NOMO-1 treated with dmso at 0.1 percent for 144 hours (cell line): ENCODE measurements around the gene CDC6.

ENCODE experiments used
- DNase-seq: peaks from one replicate; lab custom pipeline; 2025; ENCODE audit not compliant: unreplicated experiment; lab: John Stamatoyannopoulos, UW

Gene CDC6

DNA sequence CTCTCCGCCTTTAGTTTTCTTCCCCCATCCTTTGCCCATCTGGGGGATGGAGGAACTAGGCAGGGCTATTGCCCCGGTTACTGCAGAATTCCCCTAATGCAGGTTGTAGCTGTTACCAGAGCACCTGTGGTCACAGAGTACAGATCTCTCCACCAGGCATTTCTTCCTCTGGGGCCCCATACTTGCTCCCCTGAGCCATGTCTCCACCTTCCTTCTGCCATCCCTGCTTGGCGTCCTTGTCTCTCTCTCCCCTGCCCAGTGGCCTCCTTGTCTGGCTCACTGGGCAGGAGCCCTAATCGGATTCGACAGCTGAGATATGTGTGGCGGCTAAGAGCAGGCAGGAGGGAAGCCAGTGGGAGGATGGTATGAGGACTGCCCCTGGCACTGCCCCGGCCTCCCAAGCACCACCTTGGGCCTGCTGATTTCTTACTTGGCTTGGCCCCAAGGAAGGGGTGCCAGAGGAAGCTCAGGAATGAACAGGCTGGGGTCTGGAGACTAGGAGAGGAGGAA, 23.3 kb downstream of the CDC6 start:
- no peak for DNase-seq

DNA sequence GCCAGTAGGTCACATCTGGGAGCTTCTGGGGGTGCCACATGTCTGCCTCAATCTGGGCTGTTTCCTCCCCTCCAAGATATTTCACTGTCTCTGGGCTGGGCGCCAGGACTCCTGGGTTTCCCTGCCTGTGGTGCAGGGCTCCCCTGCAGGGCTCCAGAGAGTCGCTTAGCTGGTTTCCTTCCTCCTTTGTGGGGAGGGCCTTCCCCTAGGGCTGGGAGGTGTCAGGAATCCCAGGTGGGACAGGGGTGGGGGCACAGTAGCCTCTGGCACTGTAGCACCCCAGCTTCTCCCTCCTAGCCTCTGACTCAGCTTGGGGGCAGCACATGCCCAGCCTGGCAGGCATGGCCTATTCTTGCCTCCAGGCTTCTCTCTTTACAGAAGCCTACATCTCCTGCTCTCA, 23.9 kb downstream of the CDC6 start:
- DNase-seq, result no peak

DNA sequence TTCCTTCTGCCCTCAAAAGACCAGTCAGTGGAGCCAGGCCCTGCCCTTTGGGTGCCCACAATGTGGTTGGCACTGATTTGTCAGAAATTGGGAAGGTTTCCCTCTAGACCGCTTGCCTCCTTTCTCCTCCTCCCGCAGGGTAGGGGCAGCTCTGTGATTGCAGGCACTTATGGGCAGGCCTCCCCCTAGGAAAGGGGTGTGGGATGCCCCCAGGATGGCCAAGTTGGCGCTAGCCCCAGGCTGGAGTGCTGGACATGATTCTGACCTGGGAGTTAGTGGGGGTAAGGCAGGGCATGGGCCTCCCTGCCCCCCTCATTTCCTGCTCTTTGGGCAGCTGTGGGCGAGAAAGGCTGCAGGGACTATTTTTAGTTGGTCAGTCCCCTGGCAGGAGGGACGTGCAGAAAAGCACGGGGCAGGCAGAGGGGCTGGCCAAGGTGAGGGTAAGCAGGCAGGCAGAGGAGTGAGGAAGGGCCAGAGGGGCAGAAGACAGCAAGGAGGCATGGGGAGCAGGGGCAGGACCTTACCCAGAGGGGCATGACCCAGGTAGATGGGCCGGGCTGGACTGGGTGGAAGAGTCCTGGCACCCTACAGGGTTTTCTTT, 24.6 kb downstream of the CDC6 start:
- no peak for DNase-seq

DNA sequence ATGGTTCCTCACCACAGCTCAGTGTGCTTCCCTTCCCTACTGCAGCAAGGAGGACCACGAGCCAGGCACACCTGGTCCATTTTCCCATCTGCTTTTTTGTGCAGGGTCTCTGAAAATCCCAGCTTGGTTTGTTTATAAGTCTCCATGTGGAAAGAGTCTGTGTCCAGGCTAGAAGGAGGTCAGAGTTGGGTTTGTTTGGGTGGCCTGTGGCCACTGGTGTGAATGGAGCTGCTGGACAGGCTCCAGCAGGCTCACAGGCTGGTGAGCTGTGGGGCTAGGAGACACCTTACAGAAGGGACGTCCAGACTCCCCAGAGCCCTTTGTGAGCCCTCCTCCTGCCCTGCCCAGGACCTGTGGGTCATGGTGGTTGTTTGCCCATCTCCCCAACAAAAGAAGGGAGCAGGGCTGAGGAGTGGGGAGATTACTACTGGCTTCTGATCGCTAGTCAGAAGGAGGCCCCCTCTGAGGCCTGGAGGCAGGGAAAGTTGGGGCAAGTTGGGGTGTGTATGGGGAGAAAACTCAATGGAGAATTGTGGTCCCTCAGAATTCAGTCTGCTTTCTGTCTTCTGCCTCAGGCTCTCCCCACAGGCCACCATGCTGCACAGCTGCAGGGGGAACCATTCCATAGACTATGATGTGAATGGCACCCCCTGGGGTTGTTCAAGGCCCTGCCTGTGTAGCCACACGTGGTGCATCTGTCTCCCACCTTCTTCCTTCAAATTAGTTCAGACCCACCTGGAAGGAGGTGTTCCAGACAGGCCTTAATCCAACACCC, 25.4 kb downstream of the CDC6 start:
- no peak for DNase-seq

DNA sequence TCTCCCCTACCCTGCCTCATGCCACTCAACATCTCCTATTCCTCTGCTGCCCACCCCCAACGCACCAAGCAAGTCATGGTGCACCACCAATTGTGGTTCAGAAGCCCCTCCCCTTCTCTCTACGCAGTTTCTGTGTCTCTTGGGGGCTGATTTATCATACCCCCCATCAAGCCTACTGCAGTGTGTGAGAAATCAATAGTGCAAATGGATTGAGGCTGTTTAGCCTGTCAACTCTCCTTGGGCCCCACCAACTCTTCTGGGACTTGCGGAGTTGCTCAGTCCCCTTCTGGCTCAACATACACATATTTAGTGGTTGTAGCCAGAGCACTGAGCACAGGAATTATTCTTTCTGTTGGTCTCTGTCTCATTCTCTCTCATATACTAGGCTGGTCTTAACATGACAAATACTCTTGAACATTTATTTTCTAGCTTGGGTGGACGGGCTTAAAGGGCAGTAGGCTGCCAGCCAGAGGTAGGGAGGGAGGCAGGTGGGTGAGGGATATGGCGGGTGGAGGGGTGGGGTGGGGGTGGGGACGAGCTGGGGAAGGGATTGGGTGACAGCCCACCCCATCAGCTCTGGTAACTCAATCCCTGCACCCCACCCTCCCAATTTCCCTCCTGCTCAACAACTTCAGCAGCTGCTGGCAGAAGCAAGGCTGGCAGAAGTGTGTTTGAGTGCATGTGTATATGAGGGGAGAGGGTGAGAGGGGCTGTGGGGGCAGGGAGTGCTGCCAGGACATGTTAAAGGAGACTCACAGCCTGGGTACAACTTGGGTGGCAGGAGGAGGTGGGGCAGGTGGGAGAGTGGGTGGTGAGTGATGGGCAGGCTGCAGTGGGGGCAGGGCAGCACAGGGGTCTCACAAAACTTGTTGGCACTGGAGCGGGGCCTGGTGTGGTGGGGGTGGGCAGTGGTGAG, 26.2 kb downstream of the CDC6 start:
- DNase-seq, result no peak

DNA sequence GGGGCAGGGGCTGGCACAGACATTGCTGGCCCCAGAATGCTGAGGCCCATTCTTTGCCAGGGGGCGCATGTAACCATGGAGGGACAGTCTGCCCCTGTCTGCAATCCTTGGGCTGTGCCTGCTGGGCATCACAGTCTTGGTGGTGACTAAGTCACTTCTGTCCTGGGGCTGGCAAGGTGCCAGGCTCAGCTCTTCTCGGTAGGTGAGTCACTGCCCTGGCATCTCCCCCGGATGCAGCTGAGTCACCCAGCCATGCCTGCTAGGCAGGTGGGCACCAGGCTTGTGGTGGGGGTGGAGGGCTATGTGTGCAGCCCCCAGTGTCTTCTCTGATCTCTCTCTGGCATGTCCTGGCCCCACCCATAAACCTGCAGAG, 26.9 kb downstream of the CDC6 start:
- DNase-seq, result no peak

DNA sequence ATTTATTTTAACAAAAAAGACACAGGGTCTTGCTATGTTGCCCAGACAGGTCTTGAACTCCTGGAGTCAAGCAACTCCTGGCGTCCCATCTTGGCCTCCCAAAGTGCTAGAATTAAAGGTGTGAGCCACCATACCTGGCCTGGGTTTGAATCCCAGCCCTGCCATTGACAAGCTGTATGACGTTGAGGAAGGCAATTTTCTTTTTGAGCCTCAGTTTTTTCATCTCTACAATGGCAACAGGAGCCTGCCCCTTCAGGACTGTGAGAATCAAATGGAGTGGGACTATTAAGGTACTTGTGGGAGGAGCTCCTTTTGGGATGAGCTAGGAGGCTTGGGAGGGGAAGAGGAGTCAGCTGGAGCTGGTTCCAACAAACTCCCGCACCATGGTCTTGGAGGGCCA, 27.5 kb downstream of the CDC6 start:
- DNase-seq, result no peak

DNA sequence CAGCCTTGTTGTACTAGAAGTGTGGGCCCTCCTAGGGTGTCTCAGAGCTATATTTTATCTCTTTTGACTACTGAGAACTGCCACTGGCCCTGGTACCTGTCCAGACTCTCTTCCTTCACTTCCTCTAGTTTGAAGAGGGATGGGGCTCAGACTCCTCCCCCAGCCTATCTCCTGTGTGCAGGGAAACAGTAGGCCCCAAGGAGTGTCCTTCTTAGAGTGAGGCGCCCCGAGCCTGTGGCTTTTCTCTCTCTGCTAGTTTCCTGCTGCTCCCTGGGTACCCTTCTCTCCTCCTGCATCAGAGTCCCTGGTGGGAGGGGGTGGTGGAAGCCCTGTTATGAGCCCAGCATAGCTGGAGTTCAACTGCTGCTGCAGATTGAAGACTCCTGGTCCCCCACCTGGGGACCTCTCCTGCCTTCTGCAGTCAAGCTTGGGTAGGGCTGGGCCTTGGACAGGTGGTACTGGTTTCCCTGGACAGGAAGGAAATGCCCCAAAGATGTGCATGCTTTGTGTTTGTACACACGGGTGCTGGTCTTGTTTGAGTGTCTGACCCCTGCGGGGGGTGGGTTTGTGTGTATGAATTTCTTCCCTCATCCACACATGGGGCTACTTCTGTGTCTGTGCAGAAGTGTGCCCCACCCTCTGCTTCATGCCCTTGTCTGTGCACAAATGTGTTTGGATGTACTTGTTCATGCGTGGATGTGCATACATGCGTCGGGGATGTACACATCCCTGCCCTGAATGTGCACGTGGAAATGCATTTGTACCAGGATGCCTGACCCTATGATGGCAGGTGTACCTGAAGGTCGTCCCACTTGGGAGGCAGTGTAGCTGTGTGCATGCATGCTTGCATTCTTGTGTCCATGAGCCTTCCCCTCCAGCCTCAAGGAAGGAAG, 28.2 kb downstream of the CDC6 start:
- no peak for DNase-seq

DNA sequence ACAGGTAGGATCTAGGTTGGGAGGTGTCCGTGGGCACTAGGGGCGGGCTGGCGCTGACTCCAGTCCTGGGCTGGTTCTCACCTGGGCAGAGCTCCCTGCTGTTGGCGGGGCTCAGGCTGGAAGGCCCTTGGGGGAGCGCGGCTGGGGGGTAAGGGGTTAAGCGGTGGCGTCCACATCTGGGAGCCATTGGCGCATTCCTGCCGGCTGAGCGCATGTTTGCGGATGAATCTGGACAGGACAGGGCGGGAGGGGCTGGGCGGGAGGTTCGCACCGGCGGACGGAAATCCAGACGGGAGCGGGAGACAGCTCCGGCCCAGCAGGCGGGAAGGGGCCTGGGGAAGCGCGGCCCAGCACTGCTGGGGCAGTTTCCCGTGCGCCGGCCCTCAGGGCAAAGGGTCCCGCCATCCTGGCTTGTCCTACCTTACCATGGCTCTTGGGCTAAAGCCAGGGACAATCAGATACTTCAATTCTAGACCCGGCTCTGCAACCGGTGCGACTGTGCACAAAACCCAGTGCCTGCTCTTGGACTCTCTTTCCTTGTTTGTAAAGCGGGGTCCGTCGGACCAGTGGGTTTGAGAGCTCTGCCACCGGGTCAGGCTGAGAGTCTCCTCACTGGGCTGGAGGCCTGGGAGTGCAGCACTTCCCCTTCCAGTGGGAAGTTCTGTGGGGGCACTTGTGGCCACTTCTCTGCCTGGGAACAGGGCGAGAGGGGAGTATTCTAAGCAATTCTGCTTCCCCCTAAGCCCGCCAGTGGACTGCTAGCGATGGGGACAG, 29.1 kb downstream of the CDC6 start:
- DNase-seq, result no peak

DNA sequence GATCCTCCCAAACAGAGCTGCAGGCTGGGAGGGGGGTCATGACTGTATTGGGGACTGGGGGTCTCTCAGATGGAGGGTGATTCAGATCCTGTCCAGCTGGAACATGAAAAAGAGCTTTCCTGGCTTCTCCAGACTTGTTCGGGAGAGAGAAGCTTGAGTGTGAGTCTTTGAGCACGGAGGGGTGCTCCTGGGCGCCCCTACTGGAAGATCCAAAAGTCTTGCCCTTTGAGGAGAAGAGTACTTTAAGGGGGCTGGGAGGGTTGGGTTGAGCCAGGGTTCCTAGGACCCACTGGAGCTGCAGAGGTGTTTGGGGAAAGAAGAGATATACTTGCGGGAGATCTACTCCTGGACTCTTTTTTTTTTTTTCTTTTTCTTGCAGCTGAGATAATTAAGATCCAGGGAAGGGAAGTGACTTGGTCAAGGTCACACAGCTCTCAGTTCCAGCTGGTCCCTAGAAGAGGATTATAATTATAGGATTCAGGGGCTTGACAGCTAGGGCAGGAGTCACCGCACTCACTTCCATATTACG, 29.7 kb downstream of the CDC6 start:
- no peak for DNase-seq

DNA sequence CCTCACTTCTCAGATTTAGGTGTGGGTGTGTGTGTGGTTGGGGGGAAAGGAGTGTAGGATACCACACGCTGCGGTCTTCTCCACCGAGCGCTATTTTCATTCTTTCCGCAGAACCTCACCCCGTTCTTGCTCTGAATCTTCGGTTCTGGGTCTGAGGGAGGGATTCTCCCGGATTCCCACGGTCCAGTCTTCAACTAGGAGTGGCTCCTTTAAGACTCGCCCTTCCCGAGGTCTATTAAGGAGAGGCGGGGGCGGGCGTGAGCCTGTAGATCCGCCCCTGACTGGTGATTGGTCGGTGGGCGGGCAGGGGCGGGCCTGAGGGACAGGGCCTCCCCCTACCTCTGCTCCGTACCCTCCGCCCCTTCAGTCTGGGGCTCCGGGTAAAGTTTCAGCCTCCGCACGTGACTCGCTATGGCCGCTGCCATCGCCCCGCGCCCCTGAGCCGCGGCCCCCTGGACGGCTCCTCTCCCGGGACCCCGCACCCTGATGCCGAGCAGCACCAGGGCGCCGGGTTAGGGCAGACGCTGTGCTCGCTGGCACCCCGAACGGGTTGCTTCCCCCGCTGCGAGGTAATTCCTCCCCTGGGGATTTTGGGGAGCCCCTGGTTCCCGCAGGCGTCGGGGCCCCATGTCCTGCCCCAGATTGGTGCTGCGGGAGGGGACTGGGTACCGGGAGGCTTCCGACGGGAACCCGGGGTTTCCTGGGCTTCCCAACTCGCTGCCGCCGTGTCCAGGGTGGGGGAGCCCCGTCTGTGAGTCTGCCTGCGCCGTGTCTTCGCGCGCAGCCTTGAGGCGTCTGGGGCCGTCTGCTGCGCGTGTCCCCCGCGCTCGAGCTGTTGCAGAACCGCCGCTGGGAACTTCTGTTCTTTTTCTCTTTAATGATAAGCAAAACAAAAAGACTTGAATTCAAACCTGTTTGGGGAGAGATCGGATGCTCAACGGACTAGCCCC, 30.5 kb downstream of the CDC6 start:
- peak; percentile 89 for DNase-seq

DNA sequence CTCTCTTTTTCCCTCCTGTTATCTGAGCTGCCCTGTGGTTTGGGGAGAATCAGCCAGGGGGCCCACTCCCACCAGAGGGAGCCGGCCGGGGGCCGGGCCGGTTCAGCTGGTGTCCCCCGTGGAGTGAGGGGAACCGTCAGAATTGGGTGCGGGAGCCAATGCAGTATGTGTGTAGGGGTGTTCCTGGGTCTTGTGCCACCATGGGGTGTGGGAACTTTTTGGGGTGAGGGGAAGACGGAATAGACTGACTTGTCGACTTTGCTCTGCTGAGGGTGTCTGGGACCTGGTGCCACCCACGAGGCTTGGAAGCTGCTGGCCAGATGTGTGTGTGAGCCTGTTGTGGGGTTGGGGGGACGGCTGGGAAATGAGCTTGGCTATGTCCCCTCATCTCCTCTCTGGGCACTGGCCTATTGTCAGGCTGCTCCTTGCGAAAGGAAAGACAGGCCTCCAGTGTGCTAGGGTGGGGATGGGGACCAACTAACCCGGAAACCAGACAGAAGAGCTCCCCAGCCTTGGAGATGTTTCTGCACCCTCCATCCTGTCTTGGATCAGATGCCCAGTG, 31.2 kb downstream of the CDC6 start:
- DNase-seq, result no peak

DNA sequence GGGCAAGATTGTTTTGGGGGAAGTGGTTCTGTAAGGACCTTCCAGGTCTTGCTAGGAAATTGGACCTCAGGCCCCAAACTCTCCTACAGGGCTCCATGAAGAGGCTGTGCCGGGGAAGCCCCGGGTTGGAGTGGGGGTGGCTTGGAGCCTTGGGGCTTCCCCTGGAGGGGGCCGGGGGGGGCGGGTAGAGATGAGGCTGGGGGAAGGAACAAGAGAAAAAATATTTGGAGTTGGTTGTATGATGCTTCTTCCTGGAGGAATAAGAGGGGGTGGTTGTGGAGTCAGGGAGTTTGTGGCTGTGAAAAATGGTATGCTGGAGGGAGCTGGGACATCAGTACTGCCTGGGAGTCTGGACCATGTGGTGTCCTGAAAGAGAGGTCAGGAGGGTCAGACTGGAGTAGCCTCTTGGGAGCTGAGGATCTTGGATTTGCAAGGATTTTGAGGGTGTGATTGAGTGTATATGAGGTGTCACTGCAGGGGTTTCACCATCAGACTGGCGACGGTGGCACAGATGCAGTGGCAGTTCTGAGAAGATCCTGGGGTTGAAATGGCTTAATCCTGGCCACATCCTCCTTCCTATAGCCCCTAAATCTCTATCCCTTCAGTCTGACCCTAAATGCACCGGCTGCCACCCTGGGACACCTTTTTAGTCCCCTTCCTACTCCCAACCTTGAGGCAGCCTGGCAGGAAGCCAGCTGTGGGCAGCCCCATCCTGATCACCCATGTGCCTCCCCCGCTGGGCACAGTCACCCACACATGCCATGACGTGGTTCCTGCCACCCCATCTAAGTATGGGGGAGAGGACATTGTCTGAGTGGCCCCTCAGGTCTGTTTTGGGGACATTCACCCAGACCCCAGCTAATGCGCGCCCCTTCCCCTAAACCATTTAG, 32.2 kb downstream of the CDC6 start:
- no peak for DNase-seq

DNA sequence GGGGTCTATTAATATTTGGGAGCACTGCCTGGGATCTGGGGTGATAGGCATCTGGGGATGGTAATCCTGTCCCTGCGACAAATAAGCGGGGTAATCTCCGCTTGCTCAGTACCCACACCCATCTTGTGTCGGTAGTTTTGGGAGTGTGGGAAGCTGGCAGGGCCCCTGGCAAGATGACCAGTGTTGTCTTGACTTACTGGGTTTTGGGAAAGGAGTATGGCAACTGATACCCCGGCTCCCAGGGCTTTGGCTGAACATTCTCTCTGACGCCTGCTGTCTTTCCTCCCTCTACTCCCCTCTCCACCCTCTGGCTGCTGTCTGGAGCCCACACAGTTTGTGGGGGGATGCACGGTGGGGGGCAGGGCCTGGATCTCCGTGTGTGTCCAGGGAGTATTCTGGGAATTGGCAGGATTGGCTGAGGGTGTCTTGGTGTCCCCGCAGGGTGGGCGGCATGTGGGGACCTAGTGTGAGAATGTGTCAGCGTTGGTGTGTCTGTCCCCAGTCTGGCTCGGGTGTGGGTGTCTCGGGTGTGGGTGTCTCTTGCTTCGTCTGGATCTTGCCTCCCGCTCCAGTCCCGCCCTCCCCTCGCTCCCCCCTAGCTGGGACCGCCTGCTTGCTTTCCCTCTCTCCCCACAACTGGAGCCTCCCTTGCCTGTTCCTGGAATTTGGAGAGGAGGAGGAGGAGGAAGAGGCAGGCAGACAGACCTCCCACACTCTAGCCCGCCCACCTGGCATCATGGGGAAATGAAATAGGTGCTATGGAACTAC, 33.3 kb downstream of the CDC6 start:
- no peak for DNase-seq

DNA sequence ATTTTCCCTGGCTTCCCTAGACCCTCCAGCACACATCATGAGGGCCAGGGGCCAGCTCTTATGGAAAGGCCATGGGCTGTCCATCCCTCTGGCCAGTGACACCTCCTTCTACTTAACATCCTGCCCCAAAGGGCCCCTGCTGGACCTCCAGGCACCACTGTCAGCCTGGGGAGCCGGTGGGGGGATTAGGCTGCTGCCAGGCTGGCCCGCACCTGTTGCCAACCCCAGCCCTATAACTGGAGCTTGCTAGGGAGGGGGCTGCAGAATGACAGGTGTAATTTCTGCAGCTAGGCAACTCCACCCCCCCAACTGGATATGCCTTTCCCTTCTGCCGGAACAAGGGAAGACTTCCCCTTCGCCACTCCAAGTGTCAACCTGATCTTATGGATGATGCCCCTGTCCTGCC, 33.8 kb downstream of the CDC6 start:
- DNase-seq, result no peak

DNA sequence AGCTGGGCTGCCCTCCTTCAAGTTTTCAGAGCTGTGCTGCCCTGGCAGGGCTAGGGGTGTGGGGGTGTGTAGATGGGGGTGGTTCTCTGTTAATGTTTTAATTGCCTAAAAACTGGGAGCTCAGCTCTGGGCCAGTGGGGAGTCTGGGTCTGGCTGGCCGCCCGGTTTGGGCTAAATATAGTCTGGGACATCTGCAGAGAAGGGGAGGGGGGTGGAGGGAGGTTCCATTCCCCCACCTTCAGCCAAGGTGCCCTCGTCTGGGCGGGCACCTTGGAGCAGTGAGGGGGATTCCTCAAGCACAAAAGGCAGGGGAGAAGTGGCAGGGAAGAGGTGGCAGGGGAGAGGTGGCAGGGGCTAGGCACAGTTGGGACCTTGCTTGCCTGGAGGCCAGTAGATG, 34.3 kb downstream of the CDC6 start:
- DNase-seq, result no peak
